PFSK-1 (cell line): ENCODE data around the gene HIVEP2.

Source experiments
- FOXP2 ChIP-seq: optimal IDR thresholded peaks from 2 replicates; pipeline ENCODE3; 2011; ENCODE audit warnings: borderline replicate concordance, control low read depth, inconsistent platforms; ENCODE audit not compliant: insufficient read depth; ENCODE audit errors: extremely low read length, extremely low read depth
- POLR2AphosphoS5 ChIP-seq: IDR thresholded peaks from 2 replicates; pipeline ENCODE4 v1.6.1; 2012; ENCODE audit warnings: low read depth, mild to moderate bottlenecking, control low read depth, low read length, moderate library complexity
- REST ChIP-seq, 2 experiments: IDR thresholded peaks; 2 replicates each; pipeline versions ENCODE4 v1.6.1 to v1.8.0; 2011 to 2012; ENCODE audit warnings: low read depth in 2 of 2, low read length in 2 of 2, control low read depth in 1 of 2, inconsistent platforms in 1 of 2, mild to moderate bottlenecking in 1 of 2, moderate library complexity in 1 of 2; ENCODE audit not compliant: insufficient read depth in 1 of 2
- SIN3A ChIP-seq: IDR thresholded peaks from 2 replicates; pipeline ENCODE4 v1.6.1; 2012; ENCODE audit warnings: mild to moderate bottlenecking, low read length, moderate library complexity, borderline replicate concordance; ENCODE audit not compliant: insufficient read depth
- TAF1 ChIP-seq: IDR thresholded peaks from 2 replicates; pipeline ENCODE4 v1.6.1; 2012; ENCODE audit warnings: low read length, control low read depth, borderline replicate concordance; ENCODE audit not compliant: insufficient read depth

The HIVEP2 gene

GRCh38 chr6:142702501-142703460 lies 242.2 kb downstream of the HIVEP2 start:
- TF ChIP-seq FOXP2 (no peak), POLR2AphosphoS5 (no peak), TAF1 (no peak), REST (IDR thresholded peaks at IDR 0.05; ENCODE audit: insufficient read depth in 1 of 2, low read depth in 2 of 2, low read length in 2 of 2) (no peak), SIN3A (no peak)
